Embryonic facial prominence (tissue), 1 donor: ENCODE results near the gene UFD1.

Experiments
- DNase-seq: peaks from one replicate; pipeline ENCODE4 v3.0.0-alpha.2; 2016; ENCODE audit errors: extremely low spot score

The UFD1 gene

GRCh38 chr22:19516378-19517170 lies 37.6 kb upstream of the UFD1 start:
- no peak for DNase-seq

- no peak for DNase-seq
Measured at GRCh38 chr22:19515654-19516377, 36.8 kb upstream of the UFD1 start.

GRCh38 chr22:19514831-19515565 lies 36.0 kb upstream of the UFD1 start:
- DNase-seq, result no peak

- DNase-seq, result no peak
Measured at GRCh38 chr22:19513823-19514222, 34.8 kb upstream of the UFD1 start.

GRCh38 chr22:19510919-19511341 lies 31.9 kb upstream of the UFD1 start:
- no peak for DNase-seq

GRCh38 chr22:19509923-19510322 lies 30.9 kb upstream of the UFD1 start:
- DNase-seq, result no peak

GRCh38 chr22:19509191-19509590 lies 30.2 kb upstream of the UFD1 start:
- no peak for DNase-seq

- no peak for DNase-seq
Measured at GRCh38 chr22:19508024-19508776, 29.2 kb upstream of the UFD1 start.

- DNase-seq, result no peak
Measured at GRCh38 chr22:19507534-19507861, 28.5 kb upstream of the UFD1 start.

GRCh38 chr22:19506212-19506611 lies 27.2 kb upstream of the UFD1 start:
- DNase-seq, result no peak

- no peak for DNase-seq
Measured at GRCh38 chr22:19505735-19506126, 26.7 kb upstream of the UFD1 start.

- DNase-seq, result no peak
Measured at GRCh38 chr22:19504900-19505734, 26.1 kb upstream of the UFD1 start.

- DNase-seq, result no peak
Measured at GRCh38 chr22:19503869-19504268, 24.9 kb upstream of the UFD1 start.

- no peak for DNase-seq
Measured at GRCh38 chr22:19503367-19503766, 24.4 kb upstream of the UFD1 start.

GRCh38 chr22:19501897-19502447 lies 23.0 kb upstream of the UFD1 start:
- DNase-seq, result no peak

GRCh38 chr22:19499880-19500242 lies 20.9 kb upstream of the UFD1 start:
- no peak for DNase-seq

- DNase-seq, result no peak
Measured at GRCh38 chr22:19499236-19499879, 20.4 kb upstream of the UFD1 start.

GRCh38 chr22:19498866-19499190 lies 19.8 kb upstream of the UFD1 start:
- no peak for DNase-seq

- no peak for DNase-seq
Measured at GRCh38 chr22:19498154-19498865, 19.3 kb upstream of the UFD1 start.

- no peak for DNase-seq
Measured at GRCh38 chr22:19497245-19497644, 18.3 kb upstream of the UFD1 start.
